Tibial artery (tissue), 4 donors: ENCODE measurements around the gene SLC24A5.

Source experiments
- DNase-seq, 2 donors: peaks; one replicate each; pipeline ENCODE4 v3.0.0-alpha.2; 2019
- H3K27ac ChIP-seq, 2 donors: fragments of 200-600 bp; sonication (generic) in 1 of 2; 1 replicate in 1 of 2; 2 replicates in 1 of 2; pipeline ENCODE4 v1.5.1; 2018 to 2019; ENCODE audit warnings: mild to moderate bottlenecking in 1 of 2
- H3K27me3 ChIP-seq, 2 donors: fragments of 200-600 bp; sonication (generic) in 1 of 2; one replicate each; pipeline versions ENCODE4 v1.5.1 to v1.6.0; 2016 to 2019
- H3K36me3 ChIP-seq, 3 donors: fragments of 200-600 bp; sonication (generic) in 2 of 3; one replicate each; pipeline ENCODE4 v1.5.1; 2016 to 2019; ENCODE audit warnings: mild to moderate bottlenecking in 2 of 3
- H3K4me1 ChIP-seq, 4 donors: fragments of 200-600 bp; sonication (generic) in 2 of 4; 1 replicate in 3 of 4; 2 replicates in 1 of 4; pipeline ENCODE4 v1.5.1; 2016 to 2019
- H3K4me3 ChIP-seq, 2 donors: fragments of 200-600 bp; sonication (generic) in 1 of 2; 1 replicate in 1 of 2; 2 replicates in 1 of 2; pipeline ENCODE4 v1.5.1; 2018 to 2019; ENCODE audit warnings: mild to moderate bottlenecking in 2 of 2
- H3K9me3 ChIP-seq, 3 donors: fragments of 200-600 bp; sonication (generic) in 1 of 3; one replicate each; pipeline ENCODE4 v1.5.1; 2016 to 2019
- intact Hi-C: fragments of 100-400 bp; cut with DNase I; formaldehyde crosslinking; loops from one replicate; pipeline ENCODE4 v1.15.0; 2023; ENCODE audit warnings: low total_unique reads
- TF ChIP-seq, protein P1 (sequence below), 2 experiments: fragments of 200-600 bp in 1 of 2; fragments of 450-650 bp in 1 of 2; IDR thresholded peaks; one replicate each; pipeline ENCODE4 v1.5.1; 2017 to 2019; ENCODE audit warnings: antibody characterized with exemption in 2 of 2, mild to moderate bottlenecking in 1 of 2, moderate library complexity in 1 of 2

Gene SLC24A5

GRCh38 chr15:48089702-48090101 lies 31.1 kb upstream of the SLC24A5 start:
- intact Hi-C loops = no loop called here

DNA sequence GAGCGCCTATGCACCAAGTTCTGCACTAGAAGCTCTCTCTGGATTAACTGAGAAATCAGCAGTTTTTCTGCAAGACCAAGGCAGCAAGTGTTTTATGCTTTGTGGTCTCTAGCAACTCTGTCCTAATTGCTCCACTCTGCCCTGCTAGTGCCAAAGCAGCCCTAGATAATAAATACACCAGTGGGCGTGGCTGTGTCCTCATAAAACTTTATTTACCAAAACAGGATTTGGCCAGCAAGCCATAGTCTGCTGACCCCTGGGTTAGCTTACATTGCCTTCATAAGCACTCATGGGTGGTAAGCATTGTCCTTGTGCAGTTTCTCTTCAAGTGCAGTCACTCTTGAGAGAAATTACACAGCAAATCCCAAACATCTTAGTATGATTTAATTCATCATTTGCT lies 30.7 kb upstream of the SLC24A5 start:
- Histone ChIP-seq H3K27me3 (no peaks in the 10 kb centered on the region), H3K36me3 (no peaks in the 10 kb centered on the region), H3K27ac (no peak overlapping the region), H3K4me3 (no peak overlapping the region), H3K4me1 (no peaks in the 10 kb centered on the region), H3K9me3 (no peaks in the 10 kb centered on the region)
- no peak for DNase-seq
- TF ChIP-seq, protein P1, sequence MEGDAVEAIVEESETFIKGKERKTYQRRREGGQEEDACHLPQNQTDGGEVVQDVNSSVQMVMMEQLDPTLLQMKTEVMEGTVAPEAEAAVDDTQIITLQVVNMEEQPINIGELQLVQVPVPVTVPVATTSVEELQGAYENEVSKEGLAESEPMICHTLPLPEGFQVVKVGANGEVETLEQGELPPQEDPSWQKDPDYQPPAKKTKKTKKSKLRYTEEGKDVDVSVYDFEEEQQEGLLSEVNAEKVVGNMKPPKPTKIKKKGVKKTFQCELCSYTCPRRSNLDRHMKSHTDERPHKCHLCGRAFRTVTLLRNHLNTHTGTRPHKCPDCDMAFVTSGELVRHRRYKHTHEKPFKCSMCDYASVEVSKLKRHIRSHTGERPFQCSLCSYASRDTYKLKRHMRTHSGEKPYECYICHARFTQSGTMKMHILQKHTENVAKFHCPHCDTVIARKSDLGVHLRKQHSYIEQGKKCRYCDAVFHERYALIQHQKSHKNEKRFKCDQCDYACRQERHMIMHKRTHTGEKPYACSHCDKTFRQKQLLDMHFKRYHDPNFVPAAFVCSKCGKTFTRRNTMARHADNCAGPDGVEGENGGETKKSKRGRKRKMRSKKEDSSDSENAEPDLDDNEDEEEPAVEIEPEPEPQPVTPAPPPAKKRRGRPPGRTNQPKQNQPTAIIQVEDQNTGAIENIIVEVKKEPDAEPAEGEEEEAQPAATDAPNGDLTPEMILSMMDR (IDR thresholded peaks at IDR 0.05) = no peak
- intact Hi-C loops = no loop called here

More at GRCh38 chr15:48089702-48090101, 31.1 kb upstream of the SLC24A5 start:
- no peaks in the 10 kb centered on the region for H3K9me3 ChIP-seq
- no peaks in the 10 kb centered on the region for H3K4me1 ChIP-seq
- no peaks in the 10 kb centered on the region for H3K36me3 ChIP-seq
- TF ChIP-seq, protein P1 (IDR thresholded peaks at IDR 0.05) = no peak
- no peaks in the 10 kb centered on the region for H3K27me3 ChIP-seq
- H3K4me3 ChIP-seq = no peak overlapping the region
- DNase-seq = no peak
- no peak overlapping the region for H3K27ac ChIP-seq

GRCh38 chr15:48090666-48091065 lies 30.1 kb upstream of the SLC24A5 start:
- H3K9me3 ChIP-seq = no peaks in the 10 kb centered on the region
- H3K27me3 ChIP-seq = no peaks in the 10 kb centered on the region
- intact Hi-C loops = no loop called here
- H3K4me3 ChIP-seq = no peak overlapping the region
- DNase-seq = no peak
- H3K27ac ChIP-seq = no peak overlapping the region
- TF ChIP-seq, protein P1 (IDR thresholded peaks at IDR 0.05) = no peak
- H3K36me3 ChIP-seq = no peaks in the 10 kb centered on the region
- no peaks in the 10 kb centered on the region for H3K4me1 ChIP-seq

- H3K4me3 ChIP-seq = no peak overlapping the region
- H3K27me3 ChIP-seq = no peaks in the 10 kb centered on the region
- TF ChIP-seq, protein P1 (IDR thresholded peaks at IDR 0.05) = no peak
- no peaks in the 10 kb centered on the region for H3K36me3 ChIP-seq
- no peak overlapping the region for H3K27ac ChIP-seq
- no peaks in the 10 kb centered on the region for H3K4me1 ChIP-seq
- no peak for DNase-seq
- H3K9me3 ChIP-seq = no peaks in the 10 kb centered on the region
- intact Hi-C loops = no loop called here
Measured at GRCh38 chr15:48091522-48091921, 29.3 kb upstream of the SLC24A5 start.

GRCh38 chr15:48096355-48096786 lies 24.4 kb upstream of the SLC24A5 start:
- Histone ChIP-seq H3K9me3 (no peaks in the 10 kb centered on the region), H3K27ac (no peak overlapping the region), H3K27me3 (no peaks in the 10 kb centered on the region), H3K36me3 (no peaks in the 10 kb centered on the region), H3K4me3 (no peak overlapping the region), H3K4me1 (no peaks in the 10 kb centered on the region)
- DNase-seq = no peak
- intact Hi-C loops = no loop called here
- TF ChIP-seq, protein P1 (IDR thresholded peaks at IDR 0.05) = no peak

DNA sequence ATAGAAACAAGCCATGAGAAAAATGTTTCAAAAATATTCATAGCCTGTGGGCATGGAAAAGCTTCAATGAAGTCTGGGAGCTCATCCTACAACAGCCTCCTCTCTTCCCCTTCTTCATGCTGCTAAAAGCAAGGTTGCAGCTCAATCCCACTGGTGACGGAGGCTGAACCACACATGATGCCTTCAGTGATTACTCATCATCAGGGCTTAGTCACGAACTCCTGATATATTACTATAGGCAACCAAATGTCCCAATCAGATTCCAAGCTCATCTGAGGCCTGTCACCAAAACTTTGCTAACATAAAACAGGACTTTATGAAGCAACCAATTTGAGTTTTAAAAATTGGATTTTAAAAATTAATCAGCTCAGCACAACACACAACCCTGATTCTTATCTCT lies 24.0 kb upstream of the SLC24A5 start:
- Histone ChIP-seq H3K27ac (no peak overlapping the region), H3K27me3 (no peaks in the 10 kb centered on the region), H3K4me1 (no peaks in the 10 kb centered on the region), H3K36me3 (no peaks in the 10 kb centered on the region), H3K9me3 (no peaks in the 10 kb centered on the region), H3K4me3 (no peak overlapping the region)
- TF ChIP-seq, protein P1 (IDR thresholded peaks at IDR 0.05) = no peak
- intact Hi-C loops = no loop called here
- no peak for DNase-seq
